Small intestine (tissue), 7 donors: ENCODE results near the gene PCGF1. TPM values are rescaled to one million over a fixed set of nuclear protein-coding genes. Genes with fewer than 3 reads are reported as not detected.

Source experiments
- DNase-seq, 2 donors: peaks; one replicate each; pipeline versions ENCODE4 v3.0.0 to v3.0.0-alpha.2; 2013
- FAIRE-seq: peaks from 2 replicates; lab custom pipeline; 2012; peaks lifted over from hg19 to GRCh38; lab: Jason Lieb, UNC
- H3K27ac ChIP-seq, 3 donors: one replicate each; pipeline ENCODE4 v1.5.1; 2013; ENCODE audit warnings: low read length in 2 of 3, mild to moderate bottlenecking in 2 of 3, control low read depth in 1 of 3, inconsistent platforms in 1 of 3, low read depth in 1 of 3, moderate library complexity in 1 of 3
- H3K27me3 ChIP-seq, 3 donors: one replicate each; pipeline ENCODE4 v1.6.1; 2013; ENCODE audit warnings: low read length in 3 of 3, inconsistent platforms in 1 of 3; ENCODE audit not compliant: control insufficient read depth in 3 of 3, insufficient read depth in 3 of 3
- H3K36me3 ChIP-seq, 3 donors: one replicate each; pipeline ENCODE4 v1.6.1; 2013; ENCODE audit warnings: low read length in 3 of 3, inconsistent platforms in 1 of 3, low read depth in 1 of 3, mild to moderate bottlenecking in 1 of 3, moderate library complexity in 1 of 3; ENCODE audit not compliant: control insufficient read depth in 3 of 3, insufficient read depth in 2 of 3
- H3K4me1 ChIP-seq, 3 donors: one replicate each; pipeline ENCODE4 v1.6.1; 2013; ENCODE audit warnings: low read length in 2 of 3, inconsistent platforms in 1 of 3, low read depth in 1 of 3, mild to moderate bottlenecking in 1 of 3, moderate library complexity in 1 of 3; ENCODE audit not compliant: control insufficient read depth in 3 of 3, insufficient read depth in 2 of 3
- H3K4me3 ChIP-seq, 3 donors: one replicate each; pipeline ENCODE4 v1.5.1; 2013; ENCODE audit warnings: low read length in 3 of 3, control low read depth in 1 of 3, inconsistent platforms in 1 of 3, low read depth in 1 of 3, mild to moderate bottlenecking in 1 of 3, moderate library complexity in 1 of 3
- H3K9me3 ChIP-seq, 2 donors: one replicate each; pipeline ENCODE4 v1.6.1; 2013; ENCODE audit warnings: low read depth in 1 of 2, low read length in 1 of 2; ENCODE audit not compliant: control insufficient read depth in 2 of 2, insufficient read depth in 1 of 2
- WGBS, 3 donors: extraction: QIAGEN DNeasy Blood & Tissue Kit; methylation state at CpG; one replicate each; pipeline ENCODE4 v1.1.7; 2013; 5-methylcytosine and 5-hydroxymethylcytosine counted together
- polyA plus RNA-seq, 4 donors: library from polyadenylated mRNA; stranded (reverse) in 3 of 4; unstranded in 1 of 4; fragments of 200-250 nt in 3 of 4; fragments of 120-200 nt in 1 of 4; gene quantifications; one replicate each; pipeline versions ENCODE4 v1.2.1 to v1.2.3, GENCODE V29; 2013
- donor health status: healthy with polysubstance abuse.
- donor health status: control.
- donor health status: control.
- donor health status: Bipolar disorder and iron deficiency.
- donor health status: healthy.

The PCGF1 gene
- polyA plus RNA-seq, 4 donors = 13.2 to 23.5 (median 18.8) TPM

- peaks cover 0 to 13% (median 9%) of the 10 kb centered on the region in 3 donors for H3K4me1 ChIP-seq
- H3K4me3 ChIP-seq = peak overlapping the region in 2 of 3 donors; percentile 35
- FAIRE-seq (no peak), DNase-seq (peak; percentile 27 to 68)
- WGBS, 3 donors = 3 to 6% (median 4%) methylated on average over 52 to 60 of the region's 60 CpGs
- peaks cover 0 to 8% of the 10 kb centered on the region in 2 donors for H3K9me3 ChIP-seq
- H3K36me3 ChIP-seq = peaks cover 0 to 7% (median 6%) of the 10 kb centered on the region in 3 donors
- no peak overlapping the region for H3K27ac ChIP-seq
- H3K27me3 ChIP-seq = peaks cover 9 to 95% (median 49%) of the 10 kb centered on the region in 3 donors
These were observed 7.9 kb upstream of the PCGF1 start for GRCh38 chr2:74515271-74515980.

GRCh38 chr2:74514368-74515270 lies 7.1 kb upstream of the PCGF1 start, which contains the start of gene TLX2:
TLX2 (plus strand) TSS chr2:74514450; CDS start chr2:74514807, 357 bp downstream.
- DNase-seq (peak in 1 of 2 donors; percentile 40), FAIRE-seq (no peak)
- Histone ChIP-seq H3K27ac (peak within 1 kb of the TSS in 1 of 3 donors; percentile 11), H3K27me3 (peaks cover 9 to 96% (median 49%) of the 10 kb centered on the region in 3 donors), H3K36me3 (peaks cover 0 to 7% (median 3%) of the 10 kb centered on the region in 3 donors), H3K4me3 (peak within 1 kb of the TSS in 1 of 3 donors; percentile 10), H3K4me1 (peaks cover 0 to 13% (median 9%) of the 10 kb centered on the region in 3 donors), H3K9me3 (peaks cover 0 to 8% of the 10 kb centered on the region in 2 donors)
- WGBS, 3 donors = 2 to 3% (median 3%) methylated on average over 74 to 82 of the region's 82 CpGs

DNA sequence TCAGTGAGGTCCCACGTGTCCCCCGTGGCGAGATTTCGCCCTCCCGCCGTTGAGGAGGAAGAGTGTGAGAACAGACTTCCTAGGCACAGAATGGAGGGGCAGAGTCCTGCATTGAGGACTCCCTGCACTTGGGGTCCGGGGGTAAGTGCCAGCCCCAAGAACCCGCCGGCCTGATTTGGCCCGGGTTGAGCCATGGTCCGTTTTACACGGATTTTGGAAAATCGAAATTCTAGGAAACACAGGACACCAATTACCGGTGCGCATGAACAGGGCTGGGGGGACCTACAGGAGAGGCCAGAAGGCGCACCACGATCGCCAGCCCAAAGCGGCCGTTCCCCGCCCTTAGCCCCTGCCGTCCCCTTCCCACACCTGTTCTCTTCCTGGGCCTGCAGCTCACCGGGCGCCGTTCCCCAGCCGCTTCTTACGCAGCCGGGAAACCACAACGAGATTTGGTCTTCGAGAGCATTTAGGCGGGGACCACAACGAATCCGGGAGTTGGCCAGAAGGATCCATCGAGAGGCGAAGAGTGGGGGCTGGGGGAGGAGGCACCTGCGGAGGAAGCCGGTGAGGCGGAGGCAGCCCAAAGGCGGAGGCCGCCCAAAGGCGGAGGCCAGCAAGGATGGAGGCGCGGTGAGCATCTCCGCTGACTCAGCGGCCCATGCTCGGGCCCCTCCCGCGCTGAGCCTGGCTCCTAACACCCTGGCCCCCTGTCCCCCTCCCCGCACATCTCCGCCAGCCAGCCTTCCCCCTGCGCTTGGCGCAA lies 6.3 kb upstream of the PCGF1 start:
- Histone ChIP-seq H3K4me1 (peaks cover 0 to 13% (median 9%) of the 10 kb centered on the region in 3 donors), H3K27me3 (peaks cover 9 to 95% (median 49%) of the 10 kb centered on the region in 3 donors), H3K36me3 (peaks cover 0 to 4% (median 2%) of the 10 kb centered on the region in 3 donors), H3K4me3 (no peak overlapping the region), H3K27ac (peak overlapping the region in 1 of 3 donors; percentile 11), H3K9me3 (peaks cover 0 to 8% of the 10 kb centered on the region in 2 donors)
- FAIRE-seq = no peak
- 4 to 5% (median 4%) methylated on average over 39 to 52 of the region's 52 CpGs for WGBS, 3 donors
- peak in 1 of 2 donors; percentile 58 for DNase-seq

DNA sequence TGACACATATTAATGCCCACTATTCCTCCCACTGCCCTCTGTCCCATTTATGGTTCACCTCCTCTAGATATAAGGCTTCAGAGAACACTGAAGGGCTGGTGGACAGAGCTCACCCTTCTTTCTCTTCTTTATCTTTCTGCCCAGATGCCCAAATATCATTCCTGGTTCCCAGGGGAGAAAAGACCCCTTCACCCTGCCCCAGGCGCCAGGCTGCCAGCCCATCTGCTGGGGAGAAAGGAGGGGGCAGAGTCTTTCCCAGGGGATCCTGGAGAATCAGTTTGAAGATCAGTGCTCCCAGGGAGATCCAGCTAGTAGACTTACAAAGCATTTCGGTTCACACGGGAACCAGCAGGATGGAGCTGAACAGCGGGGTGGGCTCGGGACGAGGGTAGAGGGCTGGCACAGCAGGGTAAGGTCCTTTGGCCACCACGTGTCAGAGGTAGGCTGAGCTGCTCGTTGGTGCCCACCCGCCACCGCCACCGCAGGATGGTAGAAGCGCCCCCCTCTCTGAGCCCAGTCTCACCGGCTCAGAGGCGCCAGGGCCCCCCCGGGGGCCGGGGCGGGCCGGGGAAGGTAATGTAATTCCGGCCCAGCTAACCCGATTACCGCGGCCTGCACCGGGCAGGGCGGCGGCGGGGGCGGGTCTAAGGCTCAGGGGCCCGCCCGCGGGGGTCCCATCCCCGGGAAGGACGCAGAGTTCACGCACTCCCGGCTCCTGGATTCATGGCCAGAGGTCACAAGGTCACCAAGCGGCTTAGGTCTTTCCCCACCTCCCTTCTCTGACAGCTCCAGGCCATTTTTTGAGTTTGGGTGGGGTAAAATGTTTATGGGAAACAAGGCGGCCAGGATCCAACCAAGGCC lies 5.5 kb upstream of the PCGF1 start:
- H3K36me3 ChIP-seq = peaks cover 0 to 3% (median 2%) of the 10 kb centered on the region in 3 donors
- peaks cover 0 to 8% of the 10 kb centered on the region in 2 donors for H3K9me3 ChIP-seq
- peaks cover 0 to 19% (median 12%) of the 10 kb centered on the region in 3 donors for H3K4me1 ChIP-seq
- H3K27ac ChIP-seq = no peak overlapping the region
- FAIRE-seq (no peak), DNase-seq (no peak)
- no peak overlapping the region for H3K4me3 ChIP-seq
- peaks cover 9 to 95% (median 46%) of the 10 kb centered on the region in 3 donors for H3K27me3 ChIP-seq
- WGBS, 3 donors = 8 to 16% (median 12%) methylated on average over 21 to 36 of the region's 36 CpGs

GRCh38 chr2:74511104-74511989 lies 3.9 kb upstream of the PCGF1 start:
- Histone ChIP-seq H3K4me3 (no peak overlapping the region), H3K27me3 (peaks cover 7 to 79% (median 41%) of the 10 kb centered on the region in 3 donors), H3K36me3 (peaks cover 0 to 4% (median 0%) of the 10 kb centered on the region in 3 donors), H3K4me1 (peaks cover 0 to 26% (median 10%) of the 10 kb centered on the region in 3 donors), H3K9me3 (peaks cover 0 to 7% of the 10 kb centered on the region in 2 donors), H3K27ac (no peak overlapping the region)
- DNase-seq (no peak), FAIRE-seq (no peak)
- WGBS, 3 donors = 27 to 41% (median 39%) methylated on average over 11 of the region's 11 CpGs

DNA sequence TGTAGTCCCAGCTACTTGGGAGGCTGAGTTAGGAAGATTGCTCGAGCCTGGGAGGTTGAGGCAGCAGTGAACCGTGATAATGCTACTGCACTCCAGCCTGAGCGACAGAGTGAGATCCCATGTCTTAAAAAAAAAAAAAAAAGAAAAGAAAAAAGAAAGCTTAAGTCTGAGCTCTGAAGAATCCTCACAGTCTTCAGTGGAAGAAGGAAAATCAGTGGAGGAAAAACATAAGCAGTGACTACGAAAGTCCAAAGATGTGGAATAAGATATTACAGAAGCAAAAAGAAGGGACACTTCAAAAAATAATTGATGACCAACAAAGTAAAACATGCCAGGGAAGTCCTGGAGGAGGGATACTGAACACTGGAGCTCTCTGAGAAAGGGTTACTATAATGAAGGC lies 2.8 kb upstream of the PCGF1 start:
- WGBS, 3 donors = 83 to 86% (median 86%) methylated on average over 4 of the region's 4 CpGs
- Histone ChIP-seq H3K4me1 (peaks cover 3 to 28% (median 11%) of the 10 kb centered on the region in 3 donors), H3K4me3 (no peak overlapping the region), H3K36me3 (peaks cover 0 to 13% (median 0%) of the 10 kb centered on the region in 3 donors), H3K9me3 (peaks cover 0 to 4% of the 10 kb centered on the region in 2 donors), H3K27ac (no peak overlapping the region), H3K27me3 (peaks cover 4 to 70% (median 33%) of the 10 kb centered on the region in 3 donors)
- DNase-seq = no peak
- no peak for FAIRE-seq
